Gastroesophageal sphincter (tissue), 4 donors: ENCODE measurements around the gene GPATCH2L. TPM values are rescaled to one million over a fixed set of nuclear protein-coding genes. Genes with fewer than 3 reads are reported as not detected.

Experiments
- ATAC-seq: fragments of 150-250 bp; one replicate; pipeline ENCODE4 v1.9.1; 2016; ENCODE audit warnings: mild to moderate bottlenecking, moderate library complexity
- H3K27ac ChIP-seq, 4 donors: fragments of 200-600 bp; sonication (generic) in 3 of 4; 1 replicate in 3 of 4; 2 replicates in 1 of 4; pipeline ENCODE4 v1.5.1; 2016 to 2019
- H3K27me3 ChIP-seq: fragments of 200-600 bp; sonication (generic); one replicate; pipeline ENCODE4 v1.5.1; 2019
- H3K36me3 ChIP-seq, 2 donors: fragments of 200-600 bp; sonication (generic); one replicate each; pipeline ENCODE4 v1.5.1; 2019; ENCODE audit warnings: control low read depth in 1 of 2
- H3K4me1 ChIP-seq, 3 donors: fragments of 200-600 bp; sonication (generic); 1 replicate in 2 of 3; 2 replicates in 1 of 3; pipeline ENCODE4 v1.5.1; 2016 to 2019; ENCODE audit warnings: control low read depth in 2 of 3
- H3K4me3 ChIP-seq, 2 donors: fragments of 200-600 bp; sonication (generic); one replicate each; pipeline ENCODE4 v1.5.1; 2019; ENCODE audit warnings: mild to moderate bottlenecking in 1 of 2, moderate library complexity in 1 of 2
- H3K9me3 ChIP-seq, 3 donors: fragments of 200-600 bp; sonication (generic); one replicate each; pipeline ENCODE4 v1.5.1; 2017 to 2019; ENCODE audit warnings: control low read depth in 2 of 3
- EP300 ChIP-seq: sonication (generic); formaldehyde crosslinking; IDR thresholded peaks from one replicate; pipeline ENCODE4 v1.6.1; 2017; ENCODE audit warnings: antibody characterized with exemption, mild to moderate bottlenecking
- POLR2A ChIP-seq, 2 donors: fragments of 450-650 bp; IDR thresholded peaks; one replicate each; pipeline ENCODE4 v1.6.1; 2017; ENCODE audit warnings: antibody characterized with exemption in 2 of 2, mild to moderate bottlenecking in 2 of 2, moderate library complexity in 1 of 2
- POLR2AphosphoS5 ChIP-seq: sonication (generic); formaldehyde crosslinking; IDR thresholded peaks from one replicate; pipeline ENCODE4 v1.6.1; 2017; ENCODE audit warnings: antibody characterized with exemption
- WGBS, 2 donors: methylation state at CpG; one replicate each; pipeline ENCODE4 v1.1.5; 2018; ENCODE audit warnings: low coverage in 1 of 2; 5-methylcytosine and 5-hydroxymethylcytosine counted together
- total RNA-seq, 4 donors: library from RNA; depleted of rRNA; stranded (reverse); fragments of >200 nt; gene quantifications; one replicate each; pipeline ENCODE4 v1.1.0, GENCODE V29; 2016
- TF ChIP-seq, protein P1 (sequence below), 4 experiments: fragments of 200-600 bp in 2 of 4; fragments of 450-650 bp in 2 of 4; sonication (generic) in 1 of 4; IDR thresholded peaks; one replicate each; pipeline ENCODE4 v1.5.1; 2017 to 2019; ENCODE audit warnings: antibody characterized with exemption in 4 of 4, mild to moderate bottlenecking in 2 of 4, moderate library complexity in 2 of 4

Gene GPATCH2L
- total RNA-seq, 4 donors from 2014 or later: 34.2 to 64.0 (median 56.0) TPM

DNA sequence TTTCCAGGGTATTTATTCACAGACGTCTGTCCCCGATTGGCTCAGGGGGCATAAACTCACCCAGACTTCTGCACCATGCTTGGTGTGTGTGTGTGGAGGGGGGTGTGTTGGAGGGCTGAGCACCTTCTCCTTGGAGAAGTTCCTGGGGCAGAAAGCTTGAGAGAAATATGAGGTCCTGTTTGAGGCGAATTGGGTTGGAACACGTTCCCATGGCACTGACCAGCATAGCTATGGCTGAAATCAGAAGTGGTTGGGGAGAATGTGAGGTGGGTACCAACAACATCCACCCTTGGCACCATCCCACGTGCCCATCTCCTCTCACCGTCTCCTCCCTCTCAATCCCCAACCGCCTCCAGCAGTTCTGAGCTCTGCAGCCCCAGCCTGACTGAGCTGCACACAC is 16.0 kb upstream of the GPATCH2L start:
- Histone ChIP-seq H3K27ac (no peak overlapping the region), H3K27me3 (peaks cover 91% of the 10 kb centered on the region), H3K36me3 (no peaks in the 10 kb centered on the region), H3K4me1 (peaks cover 0 to 13% (median 4%) of the 10 kb centered on the region in 3 donors), H3K9me3 (no peaks in the 10 kb centered on the region), H3K4me3 (no peak overlapping the region)
- WGBS, 2 donors: 54% methylated on average over 4 of the region's 7 CpGs; no CpG with 5 or more reads in 1 of the 2 donors
- TF ChIP-seq EP300: no peak
- TF ChIP-seq POLR2A (IDR thresholded peaks at IDR 0.05): no peak
- no peak for TF ChIP-seq POLR2AphosphoS5
- TF ChIP-seq, protein P1, sequence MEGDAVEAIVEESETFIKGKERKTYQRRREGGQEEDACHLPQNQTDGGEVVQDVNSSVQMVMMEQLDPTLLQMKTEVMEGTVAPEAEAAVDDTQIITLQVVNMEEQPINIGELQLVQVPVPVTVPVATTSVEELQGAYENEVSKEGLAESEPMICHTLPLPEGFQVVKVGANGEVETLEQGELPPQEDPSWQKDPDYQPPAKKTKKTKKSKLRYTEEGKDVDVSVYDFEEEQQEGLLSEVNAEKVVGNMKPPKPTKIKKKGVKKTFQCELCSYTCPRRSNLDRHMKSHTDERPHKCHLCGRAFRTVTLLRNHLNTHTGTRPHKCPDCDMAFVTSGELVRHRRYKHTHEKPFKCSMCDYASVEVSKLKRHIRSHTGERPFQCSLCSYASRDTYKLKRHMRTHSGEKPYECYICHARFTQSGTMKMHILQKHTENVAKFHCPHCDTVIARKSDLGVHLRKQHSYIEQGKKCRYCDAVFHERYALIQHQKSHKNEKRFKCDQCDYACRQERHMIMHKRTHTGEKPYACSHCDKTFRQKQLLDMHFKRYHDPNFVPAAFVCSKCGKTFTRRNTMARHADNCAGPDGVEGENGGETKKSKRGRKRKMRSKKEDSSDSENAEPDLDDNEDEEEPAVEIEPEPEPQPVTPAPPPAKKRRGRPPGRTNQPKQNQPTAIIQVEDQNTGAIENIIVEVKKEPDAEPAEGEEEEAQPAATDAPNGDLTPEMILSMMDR (IDR thresholded peaks at IDR 0.05): no peak
- no peak for ATAC-seq

DNA sequence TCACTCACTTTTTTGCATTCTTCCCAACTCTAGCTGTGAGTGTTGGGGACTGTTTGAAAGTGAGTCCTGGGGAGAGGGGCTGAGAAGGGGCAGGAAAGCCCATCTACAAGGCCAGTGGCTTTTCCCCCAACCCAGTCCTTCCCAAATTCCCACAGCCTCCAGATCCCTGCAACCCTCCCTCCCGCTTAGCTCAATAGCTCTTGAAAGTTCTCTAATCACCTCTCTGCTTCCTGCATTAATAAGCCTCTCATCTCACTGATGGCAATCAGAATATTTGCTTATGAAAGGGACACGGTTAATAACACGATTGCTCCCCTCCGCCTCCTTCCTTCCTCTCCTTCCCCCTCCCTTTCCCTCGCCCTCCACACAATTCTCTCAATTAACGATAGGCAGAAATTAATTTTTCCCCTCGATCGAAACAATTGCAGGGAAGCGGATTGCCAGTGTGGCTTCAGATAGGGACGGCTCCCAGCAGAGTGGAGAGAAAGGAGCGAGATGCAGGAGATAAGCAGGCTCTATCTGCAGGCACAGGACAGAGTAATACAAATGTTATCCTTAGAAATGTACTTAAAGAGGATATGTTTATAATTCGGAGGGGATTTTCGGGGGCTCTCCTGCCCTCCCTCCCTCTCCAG is 15.1 kb upstream of the GPATCH2L start:
- Histone ChIP-seq H3K4me1 (peaks cover 0 to 13% (median 4%) of the 10 kb centered on the region in 3 donors), H3K27ac (no peak overlapping the region), H3K9me3 (no peaks in the 10 kb centered on the region), H3K27me3 (peaks cover 82% of the 10 kb centered on the region), H3K4me3 (no peak overlapping the region), H3K36me3 (no peaks in the 10 kb centered on the region)
- no peak for TF ChIP-seq EP300
- TF ChIP-seq POLR2A (IDR thresholded peaks at IDR 0.05): no peak
- TF ChIP-seq POLR2AphosphoS5: no peak
- TF ChIP-seq, protein P1 (IDR thresholded peaks at IDR 0.05): no peak
- ATAC-seq: no peak
- 30 to 48% methylated on average over 4 to 13 of the region's 13 CpGs for WGBS, 2 donors

- Histone ChIP-seq H3K27ac (no peak overlapping the region), H3K4me1 (peaks cover 0 to 13% (median 4%) of the 10 kb centered on the region in 3 donors), H3K27me3 (peaks cover 68% of the 10 kb centered on the region), H3K4me3 (peak overlapping the region in 1 of 2 donors; percentile 47), H3K36me3 (no peaks in the 10 kb centered on the region), H3K9me3 (peaks cover 0 to 5% (median 0%) of the 10 kb centered on the region in 3 donors)
- 8 to 20% methylated on average over 9 to 20 of the region's 24 CpGs for WGBS, 2 donors
- no peak for TF ChIP-seq POLR2AphosphoS5
- no peak for ATAC-seq
Observed at GRCh38 chr14:76138119-76138757, 13.5 kb upstream of the GPATCH2L start.

DNA sequence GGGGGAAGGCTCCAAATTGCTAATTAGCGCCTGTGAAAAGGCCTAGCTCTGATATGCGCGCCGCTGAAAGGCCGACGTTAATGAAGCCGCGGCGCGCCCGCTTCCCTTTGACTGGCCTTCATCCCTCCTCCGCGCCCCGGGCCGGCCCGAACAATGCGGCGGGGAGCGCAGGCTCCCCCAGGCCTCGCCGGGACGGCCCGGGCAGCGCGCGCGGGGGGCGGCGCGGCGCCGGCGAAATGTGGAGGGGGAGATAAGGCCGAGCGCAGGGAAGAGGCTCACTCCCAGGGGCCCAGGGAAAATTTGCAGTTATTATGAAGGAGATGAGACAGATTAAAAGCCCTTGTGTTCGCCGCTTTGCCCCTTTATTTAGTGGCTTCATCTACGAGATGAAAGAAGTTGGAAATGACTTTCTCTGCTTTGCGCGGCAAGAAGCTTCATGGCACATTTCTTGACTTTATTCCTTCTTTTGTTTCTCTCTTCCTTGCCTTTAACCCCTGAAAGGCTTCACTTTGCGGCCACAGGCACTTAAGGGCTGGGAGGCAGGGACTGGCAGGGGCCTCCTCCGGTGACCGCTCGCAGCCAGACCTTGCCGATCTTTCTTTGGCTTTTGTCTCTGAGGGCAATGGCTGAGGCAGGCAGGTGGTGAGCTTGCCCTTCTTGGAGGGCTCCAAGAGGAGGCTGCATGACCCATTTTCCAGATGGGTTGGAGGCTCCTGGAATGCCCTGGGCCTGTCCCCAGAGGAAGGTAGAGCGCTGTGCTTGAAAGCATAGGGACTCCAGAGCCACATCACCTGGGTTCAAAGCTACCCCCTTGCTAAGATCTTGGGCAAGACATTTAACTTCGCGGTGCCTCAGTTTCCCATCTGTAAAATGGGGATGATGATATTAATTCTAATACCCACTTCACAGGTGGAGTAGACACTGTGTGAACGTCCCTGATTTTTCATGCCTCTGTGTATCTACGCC is 12.7 kb upstream of the GPATCH2L start:
- TF ChIP-seq POLR2A (IDR thresholded peaks at IDR 0.05) (no peak), POLR2AphosphoS5 (no peak), EP300 (no peak)
- TF ChIP-seq, protein P1 (IDR thresholded peaks at IDR 0.05): no peak
- 24 to 37% methylated on average over 13 to 25 of the region's 50 CpGs for WGBS, 2 donors

GRCh38 chr14:76143642-76144041 is 8.1 kb upstream of the GPATCH2L start:
- H3K27me3 ChIP-seq: peaks cover 14% of the 10 kb centered on the region
- H3K4me3 ChIP-seq: no peak overlapping the region
- no peak overlapping the region for H3K27ac ChIP-seq
- peaks cover 0 to 7% (median 1%) of the 10 kb centered on the region in 3 donors for H3K4me1 ChIP-seq
- peaks cover 0 to 15% (median 0%) of the 10 kb centered on the region in 3 donors for H3K9me3 ChIP-seq
- no peak for ATAC-seq
- no peaks in the 10 kb centered on the region for H3K36me3 ChIP-seq
- TF ChIP-seq POLR2A (IDR thresholded peaks at IDR 0.05): no peak
- TF ChIP-seq EP300: no peak
- no peak for TF ChIP-seq POLR2AphosphoS5
- TF ChIP-seq, protein P1 (IDR thresholded peaks at IDR 0.05): no peak
- WGBS, 2 donors: 71 to 73% methylated on average over 2 of the region's 2 CpGs

More for the DNA sequence above, 12.7 kb upstream of the GPATCH2L start:
- Histone ChIP-seq H3K9me3 (peaks cover 0 to 13% (median 0%) of the 10 kb centered on the region in 3 donors), H3K4me3 (peak overlapping the region in 1 of 2 donors; percentile 47), H3K27ac (no peak overlapping the region), H3K27me3 (peaks cover 60% of the 10 kb centered on the region), H3K4me1 (peaks cover 0 to 13% (median 4%) of the 10 kb centered on the region in 3 donors), H3K36me3 (no peaks in the 10 kb centered on the region)
- ATAC-seq: peak; percentile 39
